BE2C (cell line): Measurements from ENCODE around the gene BMPR1A.
"Not testable (repeated sequence)": the region's sequence is repeated elsewhere in the genome, so short reads cannot be mapped to it uniquely, and the experiment has no call there.

Source experiments
- DNase-seq: peaks from one replicate; pipeline ENCODE4 v3.0.0-alpha.2; 2020
- H3K27me3 ChIP-seq: fragments of 250-450 bp; sonication (Bioruptor Pico); 2 replicates; pipeline ENCODE4 v1.5.1; 2020; ENCODE audit warnings: mild to moderate bottlenecking
- H3K36me3 ChIP-seq: fragments of 250-450 bp; sonication (Bioruptor Pico); 2 replicates; pipeline ENCODE4 v1.5.1; 2020; ENCODE audit warnings: mild to moderate bottlenecking
- H3K4me1 ChIP-seq: fragments of 250-450 bp; sonication (Bioruptor Pico); 2 replicates; pipeline ENCODE4 v1.5.1; 2020
- H3K4me3 ChIP-seq: 2 replicates; pipeline ENCODE4 v1.5.1; 2011; ENCODE audit warnings: low read depth, low read length
- H3K9me3 ChIP-seq: fragments of 250-450 bp; sonication (Bioruptor Pico); 2 replicates; pipeline ENCODE4 v1.5.1; 2020
- CTCF ChIP-seq: IDR thresholded peaks from 2 replicates; pipeline ENCODE4 v1.5.1; 2012; ENCODE audit warnings: mild to moderate bottlenecking, low read depth, low read length

The BMPR1A gene

GRCh38 chr10:86974484-86974883 lies 218.1 kb downstream of the BMPR1A start:
- no peaks in the 10 kb centered on the region for H3K9me3 ChIP-seq
- H3K36me3 ChIP-seq, result no peaks in the 10 kb centered on the region

GRCh38 chr10:86976362-86977056 lies 220.1 kb downstream of the BMPR1A start:
- Histone ChIP-seq H3K4me3 (no peak overlapping the region), H3K27me3 (no peaks in the 10 kb centered on the region), H3K9me3 (no peaks in the 10 kb centered on the region), H3K36me3 (no peaks in the 10 kb centered on the region), H3K4me1 (no peaks in the 10 kb centered on the region)
- no peak for DNase-seq
- no peak for TF ChIP-seq CTCF

More at GRCh38 chr10:86974484-86974883, 218.1 kb downstream of the BMPR1A start:
- DNase-seq, result no peak
- TF ChIP-seq CTCF, result no peak
- Histone ChIP-seq H3K27me3 (no peaks in the 10 kb centered on the region), H3K4me1 (no peaks in the 10 kb centered on the region), H3K4me3 (no peak overlapping the region)

GRCh38 chr10:86978457-86978856 lies 222.0 kb downstream of the BMPR1A start:
- not testable (repeated sequence) for H3K9me3 ChIP-seq, H3K36me3 ChIP-seq, H3K4me3 ChIP-seq, H3K27me3 ChIP-seq, DNase-seq, H3K4me1 ChIP-seq

GRCh38 chr10:86979296-86979818 lies 222.9 kb downstream of the BMPR1A start:
- no peak for TF ChIP-seq CTCF
- Histone ChIP-seq H3K27me3 (no peaks in the 10 kb centered on the region), H3K4me3 (no peak overlapping the region), H3K9me3 (no peaks in the 10 kb centered on the region), H3K36me3 (no peaks in the 10 kb centered on the region), H3K4me1 (no peaks in the 10 kb centered on the region)
- no peak for DNase-seq

- no peak for DNase-seq
- Histone ChIP-seq H3K36me3 (no peaks in the 10 kb centered on the region), H3K27me3 (no peaks in the 10 kb centered on the region), H3K4me3 (no peak overlapping the region), H3K4me1 (no peaks in the 10 kb centered on the region), H3K9me3 (no peaks in the 10 kb centered on the region)
- TF ChIP-seq CTCF, result no peak
These were observed 223.6 kb downstream of the BMPR1A start for GRCh38 chr10:86979977-86980448.

- not testable (repeated sequence) for DNase-seq, H3K9me3 ChIP-seq, H3K36me3 ChIP-seq, H3K4me3 ChIP-seq, H3K4me1 ChIP-seq, H3K27me3 ChIP-seq
These were observed 224.6 kb downstream of the BMPR1A start for GRCh38 chr10:86981020-86981419.

- no peak for DNase-seq
- Histone ChIP-seq H3K27me3 (no peaks in the 10 kb centered on the region), H3K4me1 (no peaks in the 10 kb centered on the region), H3K36me3 (no peaks in the 10 kb centered on the region), H3K4me3 (no peak overlapping the region), H3K9me3 (no peaks in the 10 kb centered on the region)
- TF ChIP-seq CTCF, result no peak
These were observed 225.3 kb downstream of the BMPR1A start for GRCh38 chr10:86981716-86982115.
